ENCODE measurements around the gene FGA. TPM values are rescaled to one million over a fixed set of nuclear protein-coding genes. Genes with fewer than 3 reads are reported as not detected.

FGA gene
- total and polyA plus RNA-seq, 2 donors from 2014 or later = 5.3 to 6.1 TPM

GRCh38 chr4:154630324-154630723 lies 39.8 kb upstream of the FGA start:
- H3K9ac ChIP-seq (ENCODE audit: low read length in 3 of 3) = no peak overlapping the region
- H3K9me3 ChIP-seq (ENCODE audit: control insufficient read depth in 2 of 3, insufficient read depth in 1 of 3, low read length in 3 of 3) = no peaks in the 10 kb centered on the region
- intact Hi-C loops (cut with DNase I) = no loop called here
- no peak overlapping the region for H3K27ac ChIP-seq (ENCODE audit: low read depth in 2 of 2, low read length in 2 of 2)
- H3K4me3 ChIP-seq (ENCODE audit: low read length in 3 of 3) = no peak overlapping the region
- no peak for DNase-seq
- no peak for FAIRE-seq
- H3K27me3 ChIP-seq (ENCODE audit: control insufficient read depth, insufficient read depth, low read length) = no peaks in the 10 kb centered on the region
- no peak for TF ChIP-seq CTCF (IDR thresholded peaks at IDR 0.05; ENCODE audit: borderline replicate concordance, extremely low read depth, insufficient read depth)
- no peaks in the 10 kb centered on the region for H3K4me1 ChIP-seq (ENCODE audit: control insufficient read depth in 2 of 3, insufficient read depth in 2 of 3, low read depth in 1 of 3, low read length in 3 of 3)
- no peaks in the 10 kb centered on the region for H3K36me3 ChIP-seq (ENCODE audit: control insufficient read depth in 2 of 3, insufficient read depth in 3 of 3, low read length in 3 of 3)

GRCh38 chr4:154626793-154627484 lies 36.4 kb upstream of the FGA start:
- H3K27ac ChIP-seq (ENCODE audit: low read depth in 2 of 2, low read length in 2 of 2) = no peak overlapping the region
- peak; percentile 31 for TF ChIP-seq CTCF (IDR thresholded peaks at IDR 0.05; ENCODE audit: borderline replicate concordance, extremely low read depth, insufficient read depth)
- H3K9ac ChIP-seq (ENCODE audit: low read length in 3 of 3) = no peak overlapping the region
- no peaks in the 10 kb centered on the region for H3K27me3 ChIP-seq (ENCODE audit: control insufficient read depth, insufficient read depth, low read length)
- H3K4me1 ChIP-seq (ENCODE audit: control insufficient read depth in 2 of 3, insufficient read depth in 2 of 3, low read depth in 1 of 3, low read length in 3 of 3) = no peaks in the 10 kb centered on the region
- peak; percentile 78 to 88 (median 83) for DNase-seq
- intact Hi-C loops (cut with DNase I) = loop anchor here (10.0 kb wide), 1 partner anchor 72 kb away; the partner anchor contains the start of gene PLRG1
- H3K9me3 ChIP-seq (ENCODE audit: control insufficient read depth in 2 of 3, insufficient read depth in 1 of 3, low read length in 3 of 3) = no peaks in the 10 kb centered on the region
- H3K36me3 ChIP-seq (ENCODE audit: control insufficient read depth in 2 of 3, insufficient read depth in 3 of 3, low read length in 3 of 3) = no peaks in the 10 kb centered on the region
- FAIRE-seq = no peak
- peak overlapping the region in 2 of 3 donors; percentile 40 to 57 for H3K4me3 ChIP-seq (ENCODE audit: low read length in 3 of 3)

GRCh38 chr4:154625971-154626370 lies 35.4 kb upstream of the FGA start:
- intact Hi-C loops (cut with DNase I) = loop anchor here (10.0 kb wide), 1 partner anchor 71 kb away; the partner anchor contains the start of gene PLRG1
- Histone ChIP-seq H3K4me3 (ENCODE audit: low read length in 3 of 3) (no peak overlapping the region), H3K36me3 (ENCODE audit: control insufficient read depth in 2 of 3, insufficient read depth in 3 of 3, low read length in 3 of 3) (no peaks in the 10 kb centered on the region), H3K27me3 (ENCODE audit: control insufficient read depth, insufficient read depth, low read length) (no peaks in the 10 kb centered on the region), H3K4me1 (ENCODE audit: control insufficient read depth in 2 of 3, insufficient read depth in 2 of 3, low read depth in 1 of 3, low read length in 3 of 3) (no peaks in the 10 kb centered on the region), H3K27ac (ENCODE audit: low read depth in 2 of 2, low read length in 2 of 2) (no peak overlapping the region), H3K9me3 (ENCODE audit: control insufficient read depth in 2 of 3, insufficient read depth in 1 of 3, low read length in 3 of 3) (no peaks in the 10 kb centered on the region), H3K9ac (ENCODE audit: low read length in 3 of 3) (no peak overlapping the region)
- no peak for DNase-seq
- FAIRE-seq = no peak
- TF ChIP-seq CTCF (IDR thresholded peaks at IDR 0.05; ENCODE audit: borderline replicate concordance, extremely low read depth, insufficient read depth) = no peak

All from kidney (tissue), 14 donors.